ENCODE measurements around the gene DMD. TPM values are rescaled to one million over a fixed set of nuclear protein-coding genes. Genes with fewer than 3 reads are reported as not detected.

DMD gene
- total and polyA plus RNA-seq, 2 of the 8 experiments (the other 6 are each of a cell fraction or from before 2014, with no cell fraction given), result 4.8 to 7.4 TPM

DNA sequence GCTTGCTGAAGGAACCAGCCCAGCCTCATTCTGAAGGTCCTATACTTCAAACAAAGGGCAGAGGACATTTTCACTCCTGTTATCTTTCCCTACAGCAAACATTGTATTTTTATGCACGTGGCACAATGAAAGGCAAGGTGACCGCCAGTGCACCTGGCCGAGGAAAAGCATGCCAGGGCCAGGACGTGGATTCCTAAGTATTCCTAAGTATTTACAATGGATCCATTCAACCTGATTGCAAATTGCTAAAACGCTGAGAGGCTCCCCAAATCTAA is 2011.6 kb downstream of the DMD start (continued):
- TF ChIP-seq CHD7 (IDR thresholded peaks at IDR 0.05; ENCODE audit: insufficient replicate concordance, low read length) (no peak), SP2 (IDR thresholded peaks at IDR 0.05; ENCODE audit: low read length) (no peak), KDM4A (IDR thresholded peaks at IDR 0.05; ENCODE audit: low read depth, low read length, severe bottlenecking) (no peak), ZNF274 (IDR thresholded peaks at IDR 0.05; ENCODE audit: borderline replicate concordance, extremely low read depth, low read length) (no peak), JUND (IDR thresholded peaks at IDR 0.05; ENCODE audit: low read length) (no peak), CHD1 (IDR thresholded peaks at IDR 0.05; ENCODE audit: low read depth, low read length) (no peak), PHF8 (conservative IDR thresholded peaks at IDR 0.05; ENCODE audit: low read depth, low read length) (no peak)

All from H1 (cell line).